Measurements from ENCODE around the gene EPHB1. TPM values are rescaled to one million over a fixed set of nuclear protein-coding genes. Genes with fewer than 3 reads are reported as not detected.

The EPHB1 gene
- total RNA-seq, 1 donor from 2014 or later = 1.3 TPM

GRCh38 chr3:135083756-135084155, 288.7 kb downstream of the EPHB1 start:
- Mint-ChIP-seq H3K4me3 (no peak overlapping the region), H3K36me3 (no peaks in the 10 kb centered on the region), H3K4me1 (no peaks in the 10 kb centered on the region)

GRCh38 chr3:135084405-135084804, 289.3 kb downstream of the EPHB1 start:
- Mint-ChIP-seq H3K36me3 (no peaks in the 10 kb centered on the region), H3K9me3 (no peaks in the 10 kb centered on the region), H3K27me3 (ENCODE audit: low read depth) (peaks cover 45% of the 10 kb centered on the region), H3K4me3 (no peak overlapping the region), H3K27ac (no peak overlapping the region), H3K4me1 (no peaks in the 10 kb centered on the region)
- no peak for TF ChIP-seq CTCF (IDR thresholded peaks at IDR 0.05; ENCODE audit: unreplicated experiment)
- no peak for DNase-seq (ENCODE audit: low spot score in 2 of 2, unreplicated experiment in 2 of 2)

More at GRCh38 chr3:135083756-135084155, 288.7 kb downstream of the EPHB1 start:
- H3K9me3 Mint-ChIP-seq = no peaks in the 10 kb centered on the region
- H3K27me3 Mint-ChIP-seq (ENCODE audit: low read depth) = peaks cover 46% of the 10 kb centered on the region
- no peak for DNase-seq (ENCODE audit: low spot score in 2 of 2, unreplicated experiment in 2 of 2)
- H3K27ac Mint-ChIP-seq = no peak overlapping the region
- no peak for TF ChIP-seq CTCF (IDR thresholded peaks at IDR 0.05; ENCODE audit: unreplicated experiment)

- TF ChIP-seq CTCF (IDR thresholded peaks at IDR 0.05; ENCODE audit: unreplicated experiment) = no peak
- Mint-ChIP-seq H3K27me3 (ENCODE audit: low read depth) (peaks cover 45% of the 10 kb centered on the region), H3K4me3 (no peak overlapping the region), H3K36me3 (no peaks in the 10 kb centered on the region), H3K9me3 (no peaks in the 10 kb centered on the region), H3K4me1 (no peaks in the 10 kb centered on the region), H3K27ac (no peak overlapping the region)
- no peak for DNase-seq (ENCODE audit: low spot score in 2 of 2, unreplicated experiment in 2 of 2)
These were observed 289.9 kb downstream of the EPHB1 start for GRCh38 chr3:135084976-135085375.

- no peak overlapping the region for H3K27ac Mint-ChIP-seq
- H3K9me3 Mint-ChIP-seq = no peaks in the 10 kb centered on the region
- no peak overlapping the region for H3K4me3 Mint-ChIP-seq
- no peaks in the 10 kb centered on the region for H3K4me1 Mint-ChIP-seq
- no peak for TF ChIP-seq CTCF (IDR thresholded peaks at IDR 0.05; ENCODE audit: unreplicated experiment)
- DNase-seq (ENCODE audit: low spot score in 2 of 2, unreplicated experiment in 2 of 2) = no peak
- no peaks in the 10 kb centered on the region for H3K36me3 Mint-ChIP-seq
- peaks cover 42% of the 10 kb centered on the region for H3K27me3 Mint-ChIP-seq (ENCODE audit: low read depth)
These were observed 290.8 kb downstream of the EPHB1 start for GRCh38 chr3:135085652-135086436.

- Mint-ChIP-seq H3K4me1 (no peaks in the 10 kb centered on the region), H3K27ac (no peak overlapping the region), H3K4me3 (no peak overlapping the region), H3K27me3 (ENCODE audit: low read depth) (peaks cover 39% of the 10 kb centered on the region), H3K36me3 (no peaks in the 10 kb centered on the region), H3K9me3 (no peaks in the 10 kb centered on the region)
- no peak for DNase-seq (ENCODE audit: low spot score in 2 of 2, unreplicated experiment in 2 of 2)
- TF ChIP-seq CTCF (IDR thresholded peaks at IDR 0.05; ENCODE audit: unreplicated experiment) = no peak
These were observed 292.7 kb downstream of the EPHB1 start for GRCh38 chr3:135087782-135088181.
